Parathyroid adenoma (tissue), 2 donors: ENCODE data around the gene FES.

Experiments
- H2AFZ ChIP-seq: fragments of 300-600 bp; sonication (generic); one replicate; pipeline ENCODE4 v1.7.0; 2017; ENCODE audit warnings: antibody characterized with exemption, mild to moderate bottlenecking
- H3K27ac ChIP-seq: fragments of 300-600 bp; sonication (generic); one replicate; pipeline ENCODE4 v1.7.0; 2017
- H3K27me3 ChIP-seq: fragments of 300-600 bp; sonication (generic); one replicate; pipeline ENCODE4 v1.7.0; 2017; ENCODE audit warnings: low read length; ENCODE audit not compliant: control insufficient read depth, insufficient read depth
- H3K36me3 ChIP-seq: fragments of 300-600 bp; sonication (generic); one replicate; pipeline ENCODE4 v1.7.0; 2017; ENCODE audit warnings: low read length; ENCODE audit not compliant: control insufficient read depth, insufficient read depth
- H3K4me1 ChIP-seq: fragments of 300-600 bp; sonication (generic); one replicate; pipeline ENCODE4 v1.7.0; 2017; ENCODE audit warnings: control low read depth
- H3K4me2 ChIP-seq: fragments of 300-600 bp; sonication (generic); one replicate; pipeline ENCODE4 v1.7.0; 2017; ENCODE audit warnings: low read length
- H3K4me3 ChIP-seq: fragments of 300-600 bp; sonication (generic); one replicate; pipeline ENCODE4 v1.7.0; 2017; ENCODE audit warnings: low read depth, low read length
- H3K79me2 ChIP-seq: fragments of 300-600 bp; sonication (generic); one replicate; pipeline ENCODE4 v1.7.0; 2017; ENCODE audit warnings: control low read depth
- H3K9ac ChIP-seq: fragments of 300-600 bp; sonication (generic); one replicate; pipeline ENCODE4 v1.7.0; 2017; ENCODE audit warnings: mild to moderate bottlenecking
- H3K9me3 ChIP-seq: fragments of 300-600 bp; sonication (generic); one replicate; pipeline ENCODE4 v1.7.0; 2017; ENCODE audit warnings: low read length; ENCODE audit not compliant: control insufficient read depth
- CTCF ChIP-seq: fragments of 300-600 bp; sonication (generic); IDR thresholded peaks from one replicate; pipeline ENCODE4 v1.7.0; 2017; ENCODE audit warnings: antibody characterized with exemption, mild to moderate bottlenecking
- donor health status: primary hyperparathyroidism.

Gene FES

GRCh38 chr15:90887037-90887481, 2.8 kb downstream of the FES start:
- H3K9me3 ChIP-seq: no peaks in the 10 kb centered on the region
- no peaks in the 10 kb centered on the region for H3K27me3 ChIP-seq
- H3K27ac ChIP-seq: no peak overlapping the region
- no peak overlapping the region for H3K4me3 ChIP-seq
- H3K4me2 ChIP-seq: no peak overlapping the region
- TF ChIP-seq CTCF: no peak
- no peaks in the 10 kb centered on the region for H3K79me2 ChIP-seq
- H3K9ac ChIP-seq: no peak overlapping the region
- no peaks in the 10 kb centered on the region for H3K36me3 ChIP-seq
- H3K4me1 ChIP-seq: no peaks in the 10 kb centered on the region
- H2AFZ ChIP-seq: no peak overlapping the region

GRCh38 chr15:90889313-90889730, 5.0 kb downstream of the FES start:
- Histone ChIP-seq H3K27ac (no peak overlapping the region), H3K9me3 (no peaks in the 10 kb centered on the region), H3K79me2 (no peaks in the 10 kb centered on the region), H3K36me3 (no peaks in the 10 kb centered on the region), H3K4me1 (no peaks in the 10 kb centered on the region), H3K27me3 (no peaks in the 10 kb centered on the region), H3K9ac (no peak overlapping the region), H3K4me3 (no peak overlapping the region), H3K4me2 (no peak overlapping the region), H2AFZ (no peak overlapping the region)
- TF ChIP-seq CTCF: no peak

GRCh38 chr15:90889736-90890456, 5.6 kb downstream of the FES start:
- Histone ChIP-seq H3K27me3 (no peaks in the 10 kb centered on the region), H3K4me1 (no peaks in the 10 kb centered on the region), H3K4me3 (no peak overlapping the region), H2AFZ (no peak overlapping the region), H3K9me3 (no peaks in the 10 kb centered on the region), H3K79me2 (no peaks in the 10 kb centered on the region), H3K36me3 (no peaks in the 10 kb centered on the region), H3K4me2 (no peak overlapping the region), H3K9ac (no peak overlapping the region), H3K27ac (no peak overlapping the region)
- no peak for TF ChIP-seq CTCF

GRCh38 chr15:90890839-90891238, 6.5 kb downstream of the FES start:
- no peaks in the 10 kb centered on the region for H3K9me3 ChIP-seq
- H3K27ac ChIP-seq: no peak overlapping the region
- no peak overlapping the region for H3K9ac ChIP-seq
- H3K79me2 ChIP-seq: no peaks in the 10 kb centered on the region
- no peak for TF ChIP-seq CTCF
- no peak overlapping the region for H3K4me2 ChIP-seq
- no peak overlapping the region for H3K4me3 ChIP-seq
- no peaks in the 10 kb centered on the region for H3K36me3 ChIP-seq
- no peaks in the 10 kb centered on the region for H3K4me1 ChIP-seq
- no peak overlapping the region for H2AFZ ChIP-seq
- H3K27me3 ChIP-seq: no peaks in the 10 kb centered on the region
